B cell (primary cell): ENCODE measurements around the gene KPNA3. TPM values are rescaled to one million over a fixed set of nuclear protein-coding genes. Genes with fewer than 3 reads are reported as not detected.

Source experiments
- ATAC-seq: fragments of 200-7000 bp; cut with Tn5 transposase; one replicate; pipeline ENCODE4 v1.10.0; 2021; ENCODE audit warnings: low read depth, mild to moderate bottlenecking, moderate number of reproducible peaks, moderate library complexity
- CTCF ChIA-PET: fragments of 350-600 bp; sonication (Branson Sonifier 250); formaldehyde crosslinking; loops from one replicate; lab custom pipeline; 2021; ENCODE audit warnings: antibody characterized with exemption, inconsistent platforms; lab: Charles Lee
- POLR2A ChIA-PET: fragments of 350-600 bp; sonication (Branson Sonifier 250); formaldehyde crosslinking; loops from one replicate; lab custom pipeline; 2021; ENCODE audit warnings: antibody characterized with exemption; lab: Charles Lee
- DNase-seq: peaks from one replicate; pipeline ENCODE4 v3.0.0; 2013
- H2AFZ ChIP-seq: 2 replicates; pipeline ENCODE4 v1.6.1; 2012; ENCODE audit warnings: mild to moderate bottlenecking, low read depth, low read length; ENCODE audit not compliant: insufficient read depth, poor library complexity, severe bottlenecking
- H3K27ac ChIP-seq, 2 donors: 1 replicate in 1 of 2; 2 replicates in 1 of 2; pipeline ENCODE4 v1.5.1; 2012 to 2013; ENCODE audit warnings: low read length in 2 of 2, mild to moderate bottlenecking in 2 of 2, moderate library complexity in 1 of 2
- H3K27me3 ChIP-seq, 4 experiments: fragments of 200-600 bp in 1 of 4; sonication (generic) in 1 of 4; replicated peaks in 1 of 4; 1 replicate in 2 of 4; 2 replicates in 2 of 4; pipeline versions ENCODE4 v1.6.1 to v1.7.0; 2013 to 2016; ENCODE audit warnings: low read length in 3 of 4, mild to moderate bottlenecking in 2 of 4, mixed read lengths in 1 of 4, moderate library complexity in 1 of 4; ENCODE audit not compliant: insufficient read depth in 4 of 4, control insufficient read depth in 3 of 4; ENCODE audit errors: control extremely low read depth in 1 of 4
- H3K36me3 ChIP-seq, 2 experiments: replicated peaks in 1 of 2; 1 replicate in 1 of 2; 2 replicates in 1 of 2; pipeline versions ENCODE4 v1.6.1 to v1.7.1; 2013; ENCODE audit warnings: low read length in 1 of 2; ENCODE audit not compliant: insufficient read depth in 2 of 2, control insufficient read depth in 1 of 2; ENCODE audit errors: control extremely low read depth in 1 of 2, extremely low read depth in 1 of 2
- H3K4me1 ChIP-seq, 2 donors: fragments of 200-600 bp in 1 of 2; sonication (generic) in 1 of 2; 1 replicate in 1 of 2; 2 replicates in 1 of 2; pipeline versions ENCODE4 v1.5.1 to v1.6.1; 2013 to 2017; ENCODE audit warnings: low read length in 2 of 2; ENCODE audit not compliant: control insufficient read depth in 2 of 2, insufficient read depth in 2 of 2
- H3K4me2 ChIP-seq: replicated peaks from 2 replicates; pipeline ENCODE3; 2012; ENCODE audit warnings: mild to moderate bottlenecking, low read depth, low read length; ENCODE audit not compliant: poor library complexity, severe bottlenecking
- H3K4me3 ChIP-seq, 5 experiments: fragments of 200-600 bp in 1 of 5; sonication (generic) in 1 of 5; 1 replicate in 3 of 5; 2 replicates in 2 of 5; pipeline versions ENCODE4 v1.5.1 to v1.7.0; 2011 to 2016; ENCODE audit warnings: low read length in 4 of 5, mild to moderate bottlenecking in 4 of 5, low read depth in 2 of 5, control low read depth in 1 of 5, moderate library complexity in 1 of 5; ENCODE audit not compliant: insufficient read depth in 1 of 5; ENCODE audit errors: control extremely low read depth in 1 of 5, extremely low read depth in 1 of 5
- H3K79me2 ChIP-seq: fragments of 200-600 bp; sonication (generic); one replicate; pipeline ENCODE4 v1.6.0; 2016; ENCODE audit warnings: low read length; ENCODE audit not compliant: control insufficient read depth, insufficient read depth
- H3K9ac ChIP-seq: fragments of 200-600 bp; sonication (generic); 2 replicates; pipeline ENCODE4 v1.6.1; 2017; ENCODE audit warnings: mild to moderate bottlenecking, low read length, moderate library complexity
- H3K9me3 ChIP-seq, 3 donors: one replicate each; pipeline versions ENCODE4 v1.6.1 to v1.7.1; 2013; ENCODE audit warnings: low read length in 2 of 3; ENCODE audit not compliant: control insufficient read depth in 2 of 3, insufficient read depth in 1 of 3; ENCODE audit errors: control extremely low read depth in 1 of 3
- H4K20me1 ChIP-seq: 2 replicates; pipeline ENCODE4 v1.6.0; 2012; ENCODE audit warnings: mild to moderate bottlenecking, low read length; ENCODE audit not compliant: insufficient read depth, control insufficient read depth, poor library complexity, severe bottlenecking
- H3K27ac Mint-ChIP-seq: one replicate; pipeline ENCODE4 v1.8.0; 2021; ENCODE audit warnings: mixed read lengths
- H3K27me3 Mint-ChIP-seq: one replicate; pipeline ENCODE4 v1.8.0; 2021; ENCODE audit warnings: mixed read lengths
- H3K4me1 Mint-ChIP-seq: one replicate; pipeline ENCODE4 v1.8.0; 2021; ENCODE audit warnings: mixed read lengths
- H3K4me3 Mint-ChIP-seq: one replicate; pipeline ENCODE4 v1.8.0; 2021; ENCODE audit warnings: mixed read lengths
- H3K9me3 Mint-ChIP-seq: one replicate; pipeline ENCODE4 v1.8.0; 2022; ENCODE audit warnings: mixed read lengths; ENCODE audit not compliant: insufficient read depth
- CTCF ChIP-seq: fragments of 200-600 bp; IDR thresholded peaks from one replicate; pipeline ENCODE4 v1.8.0; 2022; ENCODE audit warnings: antibody characterized with exemption, mild to moderate bottlenecking
- EZH2 ChIP-seq: IDR thresholded peaks from 2 replicates; pipeline ENCODE4 v1.6.1; 2012; ENCODE audit warnings: borderline replicate concordance, low read depth, mild to moderate bottlenecking, moderate library complexity, low read length; ENCODE audit not compliant: insufficient read depth, poor library complexity, severe bottlenecking
- WGBS: methylation state at CpG from one replicate; pipeline ENCODE4 v1.1.5; 2013; ENCODE audit warnings: missing lambda C conversion rate; ENCODE audit not compliant: insufficient coverage; 5-methylcytosine and 5-hydroxymethylcytosine counted together
- intact Hi-C: fragments of 100-400 bp; cut with micrococcal nuclease; formaldehyde crosslinking; loops from one replicate; pipeline ENCODE4 v1.10.0; 2022
- polyA plus RNA-seq: library from polyadenylated mRNA; depleted of rRNA; stranded (reverse); fragments of >200 nt; gene quantifications from 2 replicates; pipeline ENCODE4 v1.2.3, GENCODE V29; 2012
- total RNA-seq, 2 donors: library from RNA; stranded (reverse); fragments of 120-200 nt in 1 of 2; gene quantifications; 1 replicate in 1 of 2; 2 replicates in 1 of 2; pipeline versions ENCODE4 v1.2.3 to v1.2.4, GENCODE V29; 2013 to 2022

Gene KPNA3
- total and polyA plus RNA-seq, 2 donors (not counting 1 experiment from before 2014, with no cell fraction given): 7.8 to 19.7 TPM

- Histone ChIP-seq H3K27ac (peak within 1 kb of the TSS; percentile 19 to 73), H3K4me1 (peaks cover 9 to 13% of the 10 kb centered on the region in 2 donors), H4K20me1 (no peaks in the 10 kb centered on the region), H3K4me2 (peak within 1 kb of the TSS; percentile 82), H3K4me3 (peak within 1 kb of the TSS; percentile 56 to 82 (median 78)), H3K9ac (peak within 1 kb of the TSS; percentile 90), H3K36me3 (peaks cover 0 to 4% of the 10 kb centered on the region in 2 experiments), H3K79me2 (peaks cover 4% of the 10 kb centered on the region), H3K27me3 (no peaks in the 10 kb centered on the region), H2AFZ (peak within 1 kb of the TSS; percentile 97), H3K9me3 (no peaks in the 10 kb centered on the region)
- H3K27me3 Mint-ChIP-seq: no peaks in the 10 kb centered on the region
- no peak for TF ChIP-seq EZH2
- no peak for TF ChIP-seq CTCF
- under 1% methylated on average over 63 of the region's 67 CpGs for WGBS
- CTCF ChIA-PET: interaction anchor here (0.6 to 1.1 kb wide), 5 partner anchors 9 to 813 kb away, joined by 3 to 7 read pairs (median 3); partner anchors contain the start of gene KPNA3
- DNase-seq (peak; percentile 87), ATAC-seq (peak; percentile 99)
- POLR2A ChIA-PET: interaction anchor here (0.6 to 1.2 kb wide), 3 partner anchors 49 to 243 kb away, joined by 3 to 5 read pairs (median 4); no protein-coding TSS in a partner anchor
- H3K4me3 Mint-ChIP-seq: peak within 1 kb of the TSS; percentile 88
- peaks cover 26% of the 10 kb centered on the region for H3K4me1 Mint-ChIP-seq
- peak within 1 kb of the TSS; percentile 42 for H3K27ac Mint-ChIP-seq
- no peaks in the 10 kb centered on the region for H3K9me3 Mint-ChIP-seq
- intact Hi-C loops: loop anchor here (1.0 to 5.0 kb wide), 6 partner anchors 49 to 247 kb away; partner anchors contain the start of genes ARL11, CAB39L, RCBTB1 and SETDB2
These were observed 101.3 kb downstream of the KPNA3 start, which contains the start of gene EBPL for GRCh38 chr13:49690995-49691784. Gene EBPL, minus strand, starts transcription at chr13:49691486. Its CDS starts 62 bp downstream, at chr13:49691424.
